AG09319 (cell line): ENCODE measurements around the gene KATNAL2.

Source experiments
- DNase-seq: peaks from one replicate; pipeline ENCODE4 v3.0.0-alpha.2; 2010; ENCODE audit warnings: low read depth; ENCODE audit errors: extremely low read depth
- CTCF ChIP-seq: IDR thresholded peaks from 2 replicates; pipeline ENCODE4 v1.5.1; 2011; ENCODE audit warnings: low read depth, mild to moderate bottlenecking, inconsistent platforms, low read length, moderate library complexity

The KATNAL2 gene

GRCh38 chr18:47118981-47119380, 201.6 kb downstream of the KATNAL2 start:
- no peak for DNase-seq
- no peak for TF ChIP-seq CTCF

GRCh38 chr18:47120428-47120827, 203.0 kb downstream of the KATNAL2 start:
- DNase-seq: no peak
- no peak for TF ChIP-seq CTCF

GRCh38 chr18:47121146-47121545, 203.7 kb downstream of the KATNAL2 start:
- no peak for TF ChIP-seq CTCF
- DNase-seq: no peak

- DNase-seq: no peak
- no peak for TF ChIP-seq CTCF
These were observed 223.9 kb downstream of the KATNAL2 start for GRCh38 chr18:47141289-47141688.

- no peak for TF ChIP-seq CTCF
- DNase-seq: no peak
These were observed 225.8 kb downstream of the KATNAL2 start for GRCh38 chr18:47143153-47143552.

GRCh38 chr18:47143899-47144485, 226.6 kb downstream of the KATNAL2 start:
- TF ChIP-seq CTCF: no peak
- no peak for DNase-seq

- no peak for DNase-seq
- TF ChIP-seq CTCF: no peak
These were observed 228.8 kb downstream of the KATNAL2 start for GRCh38 chr18:47146206-47146605.
